H1 (cell line): ENCODE results near the gene EIF3B. TPM values are rescaled to one million over a fixed set of nuclear protein-coding genes. Genes with fewer than 3 reads are reported as not detected.

Experiments used
- CTCF ChIA-PET: fragments of 300-600 bp; sonication (Branson Sonifier 250); formaldehyde crosslinking; loops from one replicate; lab custom pipeline; 2021; ENCODE audit not compliant: partially characterized antibody; lab: Charles Lee
- POLR2A ChIA-PET: fragments of 300-600 bp; sonication (Branson Sonifier 250); formaldehyde crosslinking; loops from one replicate; lab custom pipeline; 2021; ENCODE audit warnings: inconsistent platforms; ENCODE audit not compliant: partially characterized antibody; lab: Charles Lee
- DNase-seq, 2 experiments: peaks; one replicate each; pipeline versions ENCODE4 v3.0.0 to v3.0.0-alpha.2; 2010 to 2022; ENCODE audit warnings: low spot score in 2 of 2, low read depth in 1 of 2, mixed read lengths in 1 of 2
- FAIRE-seq: peaks from 2 replicates; lab custom pipeline; 2011; peaks lifted over from hg19 to GRCh38; lab: Jason Lieb, UNC
- H2AFZ ChIP-seq: 2 replicates; pipeline ENCODE4 v1.8.1; 2012; ENCODE audit warnings: low read length, inconsistent platforms
- H2AK5ac ChIP-seq: 2 replicates; pipeline ENCODE4 v1.6.1; 2013; ENCODE audit warnings: low read depth, low read length
- H2BK120ac ChIP-seq: replicated peaks from 2 replicates; pipeline ENCODE3; 2013; ENCODE audit warnings: low read depth, low read length, inconsistent platforms
- H2BK12ac ChIP-seq: 2 replicates; pipeline ENCODE4 v1.6.1; 2013; ENCODE audit warnings: low read depth, low read length
- H2BK15ac ChIP-seq: 2 replicates; pipeline ENCODE4 v1.6.1; 2013; ENCODE audit warnings: low read length
- H2BK20ac ChIP-seq: 2 replicates; pipeline ENCODE4 v1.6.1; 2013; ENCODE audit warnings: low read length
- H2BK5ac ChIP-seq: 2 replicates; pipeline ENCODE4 v1.6.1; 2013; ENCODE audit warnings: low read depth, low read length
- H3K14ac ChIP-seq: 2 replicates; pipeline ENCODE4 v1.6.1; 2013; ENCODE audit warnings: inconsistent platforms; ENCODE audit not compliant: insufficient read length
- H3K18ac ChIP-seq: 2 replicates; pipeline ENCODE4 v1.6.1; 2013; ENCODE audit warnings: low read length; ENCODE audit errors: extremely low read depth
- H3K23ac ChIP-seq: 2 replicates; pipeline ENCODE4 v1.6.1; 2013; ENCODE audit warnings: inconsistent platforms; ENCODE audit not compliant: insufficient read length
- H3K23me2 ChIP-seq: 2 replicates; pipeline ENCODE4 v1.6.1; 2013; ENCODE audit warnings: low read depth, low read length
- H3K27ac ChIP-seq: 2 replicates; pipeline ENCODE4 v1.6.1; 2011; ENCODE audit warnings: low read depth, low read length, inconsistent platforms
- H3K27me3 ChIP-seq, 4 experiments: replicated peaks in 1 of 4; 1 replicate in 1 of 4; 2 replicates in 3 of 4; pipeline versions ENCODE4 v1.6.1 to v1.8.1; 2011 to 2013; ENCODE audit warnings: low read length in 3 of 4, mild to moderate bottlenecking in 3 of 4, inconsistent platforms in 2 of 4, mixed read lengths in 2 of 4, moderate library complexity in 1 of 4; ENCODE audit not compliant: control insufficient read depth in 3 of 4, insufficient read depth in 3 of 4; ENCODE audit errors: extremely low read depth in 1 of 4
- H3K36me3 ChIP-seq, 4 experiments: 2 replicates each; pipeline versions ENCODE4 v1.6.1 to v1.8.1; 2011 to 2013; ENCODE audit warnings: mild to moderate bottlenecking in 4 of 4, low read length in 3 of 4, moderate library complexity in 2 of 4, control low read depth in 1 of 4, inconsistent platforms in 1 of 4; ENCODE audit not compliant: insufficient read depth in 4 of 4, control insufficient read depth in 2 of 4
- H3K4ac ChIP-seq: replicated peaks from 2 replicates; pipeline ENCODE3; 2013; ENCODE audit warnings: low read length, low read depth, mixed read lengths, inconsistent platforms; ENCODE audit not compliant: insufficient read length
- H3K4me1 ChIP-seq, 4 experiments: replicated peaks in 1 of 4; 1 replicate in 1 of 4; 2 replicates in 3 of 4; pipeline versions ENCODE4 v1.6.1 to v1.8.1; 2011 to 2013; ENCODE audit warnings: low read length in 3 of 4, inconsistent platforms in 2 of 4, mixed read lengths in 1 of 4; ENCODE audit not compliant: insufficient read depth in 4 of 4, control insufficient read depth in 3 of 4
- H3K4me2 ChIP-seq, 2 experiments: 2 replicates each; pipeline versions ENCODE4 v1.6.1 to v1.8.1; 2011 to 2013; ENCODE audit warnings: low read depth in 2 of 2, low read length in 2 of 2, control low read depth in 1 of 2, inconsistent platforms in 1 of 2, mild to moderate bottlenecking in 1 of 2; ENCODE audit not compliant: insufficient read depth in 1 of 2
- H3K4me3 ChIP-seq, 4 experiments: fragments of 200-600, 300-600 bp in 1 of 4; sonication (generic), shearing (Covaris generic), sonication (Bioruptor Twin) in 1 of 4; 2 replicates each; pipeline versions ENCODE4 v1.5.1 to v1.8.1; 2011 to 2016; ENCODE audit warnings: low read length in 4 of 4, low read depth in 3 of 4, control low read depth in 2 of 4, inconsistent platforms in 2 of 4, mild to moderate bottlenecking in 2 of 4, mixed read lengths in 1 of 4, moderate library complexity in 1 of 4; ENCODE audit not compliant: insufficient read depth in 2 of 4; ENCODE audit errors: extremely low read depth in 1 of 4
- H3K56ac ChIP-seq: replicated peaks from 2 replicates; pipeline ENCODE3; 2013; ENCODE audit warnings: low read depth, mild to moderate bottlenecking, mixed read lengths, low read length, inconsistent platforms; ENCODE audit not compliant: insufficient read length
- H3K79me1 ChIP-seq: 2 replicates; pipeline ENCODE4 v1.6.1; 2013; ENCODE audit warnings: low read depth, low read length, control low read depth
- H3K79me2 ChIP-seq, 2 experiments: 2 replicates each; pipeline versions ENCODE4 v1.6.1 to v1.8.1; 2012 to 2013; ENCODE audit warnings: low read length in 2 of 2, mild to moderate bottlenecking in 2 of 2, inconsistent platforms in 1 of 2; ENCODE audit not compliant: insufficient read depth in 2 of 2, control insufficient read depth in 1 of 2
- H3K9ac ChIP-seq, 4 experiments: replicated peaks in 1 of 4; 1 replicate in 1 of 4; 2 replicates in 3 of 4; pipeline versions ENCODE4 v1.6.1 to v1.8.1; 2011 to 2013; ENCODE audit warnings: low read depth in 3 of 4, low read length in 3 of 4, control low read depth in 2 of 4, mild to moderate bottlenecking in 2 of 4, moderate library complexity in 2 of 4, inconsistent platforms in 1 of 4; ENCODE audit errors: extremely low read depth in 1 of 4
- H3K9me3 ChIP-seq, 2 experiments: 2 replicates each; pipeline versions ENCODE4 v1.6.1 to v1.8.1; 2012 to 2013; ENCODE audit warnings: mild to moderate bottlenecking in 2 of 2, moderate library complexity in 2 of 2, control low read depth in 1 of 2, inconsistent platforms in 1 of 2, low read depth in 1 of 2, low read length in 1 of 2, mixed read lengths in 1 of 2; ENCODE audit not compliant: insufficient read depth in 2 of 2
- H4K20me1 ChIP-seq, 2 experiments: replicated peaks in 1 of 2; 2 replicates each; pipeline versions ENCODE3 to v1.8.1; 2011 to 2013; ENCODE audit warnings: inconsistent platforms in 2 of 2, low read length in 2 of 2, mild to moderate bottlenecking in 1 of 2; ENCODE audit not compliant: insufficient read depth in 2 of 2, control insufficient read depth in 1 of 2
- H4K5ac ChIP-seq: 2 replicates; pipeline ENCODE4 v1.6.1; 2013; ENCODE audit warnings: low read length, low read depth, mixed read lengths, inconsistent platforms; ENCODE audit not compliant: insufficient read length
- H4K8ac ChIP-seq: 2 replicates; pipeline ENCODE4 v1.8.0; 2013; ENCODE audit warnings: mild to moderate bottlenecking, moderate library complexity, low read length, inconsistent platforms; ENCODE audit not compliant: insufficient read depth; ENCODE audit errors: extremely low read depth
- H4K91ac ChIP-seq: replicated peaks from 2 replicates; pipeline ENCODE3; 2013; ENCODE audit warnings: low read length, mixed read lengths, inconsistent platforms; ENCODE audit not compliant: insufficient read length
- CBX5 ChIP-seq: fragments of 300-800, 300-1000 bp; sonication (generic); IDR thresholded peaks from 2 replicates; pipeline ENCODE4 v1.7.1; 2016; ENCODE audit warnings: antibody characterized with exemption, low read length, low read depth
- CEBPB ChIP-seq: IDR thresholded peaks from 2 replicates; pipeline ENCODE4 v1.6.1; 2012; ENCODE audit warnings: low read depth, low read length
- EP300 ChIP-seq, 2 experiments: IDR thresholded peaks; 1 replicate in 1 of 2; 2 replicates in 1 of 2; pipeline ENCODE4 v1.6.1; 2011 to 2012; ENCODE audit warnings: low read depth in 2 of 2, low read length in 2 of 2, mild to moderate bottlenecking in 2 of 2, borderline replicate concordance in 1 of 2, inconsistent platforms in 1 of 2, moderate library complexity in 1 of 2
- JUN ChIP-seq: IDR thresholded peaks from 2 replicates; pipeline ENCODE4 v1.6.1; 2011; ENCODE audit warnings: low read depth, mild to moderate bottlenecking, improper control_type of control experiment, low read length
- RXRA ChIP-seq: IDR thresholded peaks from 2 replicates; pipeline ENCODE4 v1.6.1; 2011; ENCODE audit warnings: low read depth, mild to moderate bottlenecking, low read length, moderate library complexity; ENCODE audit not compliant: insufficient read depth
- SIRT6 ChIP-seq: IDR thresholded peaks from one replicate; pipeline ENCODE4 v1.7.1; 2012; ENCODE audit warnings: low read length, inconsistent platforms
- SRF ChIP-seq: IDR thresholded peaks from 2 replicates; pipeline ENCODE4 v1.6.1; 2011; ENCODE audit warnings: mild to moderate bottlenecking, low read depth, low read length, moderate library complexity
- TAF7 ChIP-seq: optimal IDR thresholded peaks from 2 replicates; pipeline ENCODE3; 2011; ENCODE audit warnings: low read depth, mild to moderate bottlenecking, inconsistent platforms, low read length, moderate library complexity, borderline replicate concordance
- TCF12 ChIP-seq: IDR thresholded peaks from 2 replicates; pipeline ENCODE4 v1.6.1; 2011; ENCODE audit warnings: low read depth, mild to moderate bottlenecking, low read length
- TEAD4 ChIP-seq: IDR thresholded peaks from 2 replicates; pipeline ENCODE4 v1.6.1; 2012; ENCODE audit warnings: low read depth, low read length, inconsistent platforms, mixed read lengths
- WGBS, 2 experiments: shearing (Covaris generic) in 1 of 2; methylation state at CpG; one replicate each; pipeline versions ENCODE4 v1.1.6 to v1.1.7; 2013 to 2015; ENCODE audit warnings: low lambda C conversion rate in 2 of 2, mixed read lengths in 2 of 2, inconsistent platforms in 1 of 2, low coverage in 1 of 2, missing lambda C conversion rate in 1 of 2; ENCODE audit not compliant: insufficient replicate concordance in 2 of 2, insufficient coverage in 1 of 2, insufficient read length in 1 of 2; ENCODE audit errors: extremely low coverage in 1 of 2, missing lambda C conversion rate in 1 of 2; 5-methylcytosine and 5-hydroxymethylcytosine counted together
- polyA plus RNA-seq, 7 experiments: library from polyadenylated mRNA; depleted of rRNA in 3 of 7; stranded (reverse) in 5 of 7; unstranded in 2 of 7; fragments of >200 nt in 5 of 7; fragments of 200-250 nt in 2 of 7; gene quantifications; 1 replicate in 5 of 7; 2 replicates in 1 of 7; 4 replicates in 1 of 7; pipeline versions ENCODE4 v1.2.1 to v1.2.3, GENCODE V29; 2011 to 2013; ENCODE audit warnings: missing spikeins in 2 of 7, mixed read lengths in 2 of 7
- total RNA-seq: library from RNA; stranded (reverse); fragmentation: NEBNext Ultra II Directional; extraction: Animal tissue kit (Norgen Biotek cat#: 25700); gene quantifications from 2 replicates; pipeline ENCODE4 v1.2.1, GENCODE V29; 2021

The EIF3B gene
- total and polyA plus RNA-seq, 2 of the 8 experiments (the other 6 are each of a cell fraction or from before 2014, with no cell fraction given): 167 to 316 TPM

- no peak overlapping the region for H2AFZ ChIP-seq
- no peak overlapping the region for H3K4me2 ChIP-seq
- POLR2A ChIA-PET: interaction anchor here (2.1 to 12.3 kb wide), 4 partner anchors 11 to 16 kb away, joined by 7 to 69 read pairs (median 36); partner anchors contain the start of gene EIF3B
- no peak overlapping the region for H2BK5ac ChIP-seq
- no peak overlapping the region for H2BK20ac ChIP-seq
- H2BK120ac ChIP-seq: no peak overlapping the region
- H3K4me1 ChIP-seq: no peaks in the 10 kb centered on the region
- no peak overlapping the region for H4K5ac ChIP-seq
- no peaks in the 10 kb centered on the region; a peak in 1 of 7 replicates for H3K27me3 ChIP-seq
- no peak overlapping the region for H2AK5ac ChIP-seq
- no peak overlapping the region for H3K4ac ChIP-seq
- FAIRE-seq (no peak), DNase-seq (no peak)
- no peaks in the 10 kb centered on the region for H3K23me2 ChIP-seq
- no peak overlapping the region for H2BK15ac ChIP-seq
- H4K20me1 ChIP-seq: peaks cover 13 to 27% of the 10 kb centered on the region in 2 experiments
- no peak overlapping the region for H3K56ac ChIP-seq
- no peak overlapping the region for H3K27ac ChIP-seq
- no peak overlapping the region for H3K18ac ChIP-seq
- CTCF ChIA-PET: interaction anchor here (3.2 kb wide), 1 partner anchor 61 kb away, joined by 21 read pairs; no protein-coding TSS in a partner anchor
- H4K8ac ChIP-seq: no peak overlapping the region
- no peak overlapping the region for H2BK12ac ChIP-seq
- no peaks in the 10 kb centered on the region for H3K9me3 ChIP-seq
- no peak overlapping the region for H3K4me3 ChIP-seq
- H3K14ac ChIP-seq: no peak overlapping the region
- H3K23ac ChIP-seq: no peak overlapping the region
- peaks cover 76 to 98% (median 91%) of the 10 kb centered on the region in 4 experiments for H3K36me3 ChIP-seq
- H4K91ac ChIP-seq: no peak overlapping the region
- H3K79me2 ChIP-seq: peaks cover 0 to 33% of the 10 kb centered on the region in 2 experiments; a peak in 2 of 4 replicates
- peaks cover 5% of the 10 kb centered on the region; the same call in 1 of the 2 replicates for H3K79me1 ChIP-seq
- H3K9ac ChIP-seq: no peak overlapping the region
- no peak for TF ChIP-seq CBX5
- no peak for TF ChIP-seq TCF12
- no peak for TF ChIP-seq CEBPB
- TF ChIP-seq EP300 (IDR thresholded peaks at IDR 0.05; ENCODE audit: borderline replicate concordance in 1 of 2, low read depth in 2 of 2, low read length in 2 of 2): no peak
- TF ChIP-seq SRF: no peak
- no peak for TF ChIP-seq TAF7
- no peak for TF ChIP-seq RXRA
- no peak for TF ChIP-seq JUN
- no peak for TF ChIP-seq SIRT6
- TF ChIP-seq TEAD4: no peak
- WGBS, 2 experiments: 97% methylated on average over 8 of the region's 8 CpGs; no CpG with 5 or more reads in 1 of the 2 experiments
These were observed 16.7 kb downstream of the EIF3B start for GRCh38 chr7:2371329-2371728.
